ENCODE measurements around the gene LCP2. TPM values are rescaled to one million over a fixed set of nuclear protein-coding genes. Genes with fewer than 3 reads are reported as not detected.

Gene LCP2
- total RNA-seq, 4 donors from 2014 or later = 27.5 to 53.8 (median 47.3) TPM

GRCh38 chr5:170233358-170233892 is 64.2 kb downstream of the LCP2 start:
- Histone ChIP-seq H3K36me3 (no peaks in the 10 kb centered on the region), H3K9me3 (no peaks in the 10 kb centered on the region), H3K4me3 (no peak overlapping the region), H3K27me3 (no peaks in the 10 kb centered on the region), H3K27ac (no peak overlapping the region), H3K4me1 (peaks cover 0 to 30% (median 3%) of the 10 kb centered on the region in 4 donors)
- no peak for DNase-seq (ENCODE audit: low spot score in 2 of 2)
- TF ChIP-seq EP300 (IDR thresholded peaks at IDR 0.05) (no peak), CTCF (IDR thresholded peaks at IDR 0.05) (no peak), POLR2A (IDR thresholded peaks at IDR 0.05) (no peak)
- WGBS, 2 donors = 77 to 85% methylated on average over 9 to 18 of the region's 18 CpGs

- H3K27me3 ChIP-seq = no peaks in the 10 kb centered on the region
- no peak for DNase-seq (ENCODE audit: low spot score in 2 of 2)
- H3K36me3 ChIP-seq = no peaks in the 10 kb centered on the region
- peaks cover 0 to 23% (median 3%) of the 10 kb centered on the region in 4 donors for H3K4me1 ChIP-seq
- no peak for TF ChIP-seq POLR2A (IDR thresholded peaks at IDR 0.05)
- TF ChIP-seq EP300 (IDR thresholded peaks at IDR 0.05) = no peak
- no peak for TF ChIP-seq CTCF (IDR thresholded peaks at IDR 0.05)
- WGBS, 2 donors = 96 to 97% methylated on average over 25 to 27 of the region's 27 CpGs
- H3K4me3 ChIP-seq = no peak within 1 kb of the TSS
- no peak within 1 kb of the TSS for H3K27ac ChIP-seq
- no peaks in the 10 kb centered on the region for H3K9me3 ChIP-seq
Observed at GRCh38 chr5:170232786-170233185, 64.8 kb downstream of the LCP2 start, which contains the start of gene C5orf58. Gene C5orf58 (plus strand): TSS chr5:170232985. CDS start chr5:170234977, 1,992 bp downstream.

- Histone ChIP-seq H3K27me3 (no peaks in the 10 kb centered on the region), H3K9me3 (no peaks in the 10 kb centered on the region), H3K4me3 (no peak overlapping the region), H3K36me3 (no peaks in the 10 kb centered on the region), H3K27ac (peak overlapping the region in 2 of 4 donors; percentile 67 to 77), H3K4me1 (peaks cover 0 to 37% (median 4%) of the 10 kb centered on the region in 4 donors)
- DNase-seq (ENCODE audit: low spot score in 2 of 2) = no peak
- WGBS, 2 donors = 43 to 50% methylated on average over 6 of the region's 6 CpGs
- TF ChIP-seq POLR2A (IDR thresholded peaks at IDR 0.05) = no peak
- peak in 1 of 2 donors; percentile 71 for TF ChIP-seq EP300 (IDR thresholded peaks at IDR 0.05)
- no peak for TF ChIP-seq CTCF (IDR thresholded peaks at IDR 0.05)
Observed at GRCh38 chr5:170228762-170229435, 68.7 kb downstream of the LCP2 start.

DNA sequence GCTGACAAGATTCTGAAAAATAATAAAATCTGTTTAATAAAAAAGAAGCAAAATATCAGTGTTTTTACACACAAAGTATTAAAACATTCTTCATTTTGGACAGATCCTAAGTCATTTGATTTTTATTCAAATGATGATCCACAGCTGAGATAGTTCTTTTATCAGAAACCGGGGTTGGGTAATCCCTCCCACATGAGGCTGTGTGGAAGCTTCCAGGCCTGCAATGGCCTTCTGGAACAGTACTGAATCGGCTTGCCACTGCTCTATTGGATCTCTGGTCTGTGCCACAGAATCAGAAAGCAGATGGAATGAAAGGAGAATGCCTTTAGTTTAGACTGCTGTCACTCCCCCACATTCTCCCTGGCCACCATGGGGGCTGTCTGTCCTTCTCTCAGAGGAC is 70.9 kb downstream of the LCP2 start:
- no peak for DNase-seq (ENCODE audit: low spot score in 2 of 2)
- no peaks in the 10 kb centered on the region for H3K27me3 ChIP-seq
- peaks cover 0 to 59% (median 17%) of the 10 kb centered on the region in 4 donors for H3K4me1 ChIP-seq
- no peak for TF ChIP-seq POLR2A (IDR thresholded peaks at IDR 0.05)
- TF ChIP-seq CTCF (IDR thresholded peaks at IDR 0.05) = no peak
- TF ChIP-seq EP300 (IDR thresholded peaks at IDR 0.05) = no peak
- H3K4me3 ChIP-seq = no peak overlapping the region
- H3K36me3 ChIP-seq = no peaks in the 10 kb centered on the region
- WGBS, 2 donors = 55 to 58% methylated on average over 2 of the region's 2 CpGs
- H3K27ac ChIP-seq = peak overlapping the region in 2 of 4 donors; percentile 52 to 68
- no peaks in the 10 kb centered on the region for H3K9me3 ChIP-seq

GRCh38 chr5:170226129-170226615 is 71.4 kb downstream of the LCP2 start:
- TF ChIP-seq EP300 (IDR thresholded peaks at IDR 0.05) (no peak), CTCF (IDR thresholded peaks at IDR 0.05) (peak in 1 of 5 experiments; percentile 1)
- 73 to 81% methylated on average over 9 of the region's 9 CpGs for WGBS, 2 donors
- no peak for DNase-seq (ENCODE audit: low spot score in 2 of 2)
- H3K9me3 ChIP-seq = no peaks in the 10 kb centered on the region
- no peaks in the 10 kb centered on the region for H3K36me3 ChIP-seq
- peak overlapping the region in 2 of 4 donors; percentile 22 to 68 for H3K27ac ChIP-seq
- H3K4me3 ChIP-seq = no peak overlapping the region
- H3K4me1 ChIP-seq = peaks cover 0 to 62% (median 18%) of the 10 kb centered on the region in 4 donors
- H3K27me3 ChIP-seq = no peaks in the 10 kb centered on the region

Measured in tibial nerve (tissue), 4 donors.